Naive B cell (primary cell): Measurements from ENCODE around the gene KIR2DL3. TPM values are rescaled to one million over a fixed set of nuclear protein-coding genes. Genes with fewer than 3 reads are reported as not detected.
"Not testable (repeated sequence)": the region's sequence is repeated elsewhere in the genome, so short reads cannot be mapped to it uniquely, and the experiment has no call there.

ENCODE experiments used
- ATAC-seq, 2 donors: fragments of 150-1000 bp; cut with Tn5 transposase; 2 replicates each; pipeline ENCODE4 v1.10.0; 2021; ENCODE audit warnings: low read depth in 2 of 2, mild to moderate bottlenecking in 2 of 2, moderate library complexity in 2 of 2
- DNase-seq: peaks from one replicate; pipeline ENCODE4 v3.0.0; 2022
- H3K27ac Mint-ChIP-seq, 6 donors: one replicate each; pipeline ENCODE4 v1.8.0; 2020 to 2022; ENCODE audit warnings: mild to moderate bottlenecking in 6 of 6, mixed read lengths in 6 of 6, moderate library complexity in 5 of 6, inconsistent platforms in 2 of 6
- H3K27me3 Mint-ChIP-seq, 3 donors: one replicate each; pipeline ENCODE4 v1.8.0; 2021 to 2022; ENCODE audit warnings: mixed read lengths in 3 of 3, mild to moderate bottlenecking in 1 of 3
- H3K36me3 Mint-ChIP-seq, 2 donors: one replicate each; pipeline ENCODE4 v1.8.0; 2020 to 2022; ENCODE audit warnings: mixed read lengths in 2 of 2, inconsistent platforms in 1 of 2, mild to moderate bottlenecking in 1 of 2
- H3K4me1 Mint-ChIP-seq, 3 donors: one replicate each; pipeline ENCODE4 v1.8.0; 2020 to 2022; ENCODE audit warnings: mixed read lengths in 3 of 3, inconsistent platforms in 1 of 3, mild to moderate bottlenecking in 1 of 3, moderate library complexity in 1 of 3
- H3K4me3 Mint-ChIP-seq, 8 donors: one replicate each; pipeline ENCODE4 v1.8.0; 2020 to 2022; ENCODE audit warnings: mild to moderate bottlenecking in 8 of 8, mixed read lengths in 8 of 8, moderate library complexity in 8 of 8, inconsistent platforms in 2 of 8
- H3K9me3 Mint-ChIP-seq, 7 donors: one replicate each; pipeline ENCODE4 v1.8.0; 2020 to 2022; ENCODE audit warnings: mixed read lengths in 7 of 7, mild to moderate bottlenecking in 5 of 7, inconsistent platforms in 2 of 7, moderate library complexity in 1 of 7
- polyA plus RNA-seq, 6 donors: library from polyadenylated mRNA; unstranded; fragments of 300-500 nt; fragmentation: Illumina TruSeq; gene quantifications; one replicate each; pipeline ENCODE4 v1.2.3, GENCODE V29; 2021; ENCODE audit warnings: low read depth in 6 of 6

KIR2DL3 gene
- polyA plus RNA-seq, 6 donors from 2014 or later: not detected

GRCh38 chr19:54724644-54725043, 13.7 kb upstream of the KIR2DL3 start:
- Mint-ChIP-seq H3K27ac (no peak overlapping the region), H3K36me3 (peaks cover 5 to 6% of the 10 kb centered on the region in 2 donors), H3K9me3 (peaks cover 15 to 40% (median 26%) of the 10 kb centered on the region in 7 donors), H3K4me1 (no peaks in the 10 kb centered on the region), H3K27me3 (peaks cover 19 to 47% (median 30%) of the 10 kb centered on the region in 3 donors), H3K4me3 (no peak overlapping the region)
- DNase-seq: no peak
- ATAC-seq: no peak

- no peak overlapping the region for H3K4me3 Mint-ChIP-seq
Measured at GRCh38 chr19:54725321-54725720, 13.0 kb upstream of the KIR2DL3 start.

GRCh38 chr19:54727562-54727961, 10.8 kb upstream of the KIR2DL3 start:
- H3K9me3 Mint-ChIP-seq: peaks cover 5 to 14% (median 9%) of the 10 kb centered on the region in 7 donors
- H3K4me1 Mint-ChIP-seq: no peaks in the 10 kb centered on the region
- peaks cover 29 to 60% (median 41%) of the 10 kb centered on the region in 3 donors for H3K27me3 Mint-ChIP-seq
- no peak overlapping the region for H3K4me3 Mint-ChIP-seq
- DNase-seq: no peak
- no peak overlapping the region for H3K27ac Mint-ChIP-seq
- no peak for ATAC-seq
- peaks cover 5 to 6% of the 10 kb centered on the region in 2 donors for H3K36me3 Mint-ChIP-seq

More at GRCh38 chr19:54725321-54725720, 13.0 kb upstream of the KIR2DL3 start:
- H3K36me3 Mint-ChIP-seq: peaks cover 5 to 6% of the 10 kb centered on the region in 2 donors
- no peak overlapping the region for H3K27ac Mint-ChIP-seq
- no peak for ATAC-seq
- H3K9me3 Mint-ChIP-seq: peaks cover 15 to 34% (median 21%) of the 10 kb centered on the region in 7 donors
- DNase-seq: no peak
- H3K27me3 Mint-ChIP-seq: peaks cover 19 to 47% (median 30%) of the 10 kb centered on the region in 3 donors
- no peaks in the 10 kb centered on the region for H3K4me1 Mint-ChIP-seq

DNA sequence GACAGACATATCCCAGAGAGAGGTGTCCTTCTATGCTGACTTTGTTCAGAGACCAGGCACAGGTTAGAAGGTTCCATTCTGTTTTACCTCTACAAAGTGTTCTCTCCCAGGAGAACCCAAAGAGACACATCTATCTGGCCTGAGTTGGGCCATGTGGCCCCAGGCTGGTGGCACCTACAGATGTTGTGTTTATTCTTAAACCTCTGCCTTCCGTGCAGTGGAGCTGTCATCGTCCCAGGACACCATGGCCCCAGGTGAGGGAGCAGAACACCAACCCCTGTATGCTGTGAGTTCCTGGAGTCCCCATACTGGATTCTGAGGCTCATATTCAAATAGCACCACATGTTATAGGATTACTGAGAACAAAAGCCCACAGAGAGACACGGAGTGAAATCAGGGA, 10.1 kb upstream of the KIR2DL3 start:
- Mint-ChIP-seq H3K27me3 (peaks cover 32 to 65% (median 46%) of the 10 kb centered on the region in 3 donors), H3K9me3 (peaks cover 5 to 10% (median 8%) of the 10 kb centered on the region in 7 donors), H3K4me3 (peak overlapping the region in 1 of 8 donors; percentile 7), H3K4me1 (no peaks in the 10 kb centered on the region), H3K27ac (no peak overlapping the region), H3K36me3 (peaks cover 2 to 5% of the 10 kb centered on the region in 2 donors)
- DNase-seq (no peak), ATAC-seq (no peak)

- Mint-ChIP-seq H3K36me3 (peaks cover 0 to 5% of the 10 kb centered on the region in 2 donors), H3K9me3 (peaks cover 6 to 16% (median 8%) of the 10 kb centered on the region in 7 donors), H3K27ac (no peak overlapping the region), H3K4me1 (no peaks in the 10 kb centered on the region), H3K4me3 (no peak overlapping the region), H3K27me3 (peaks cover 32 to 70% (median 56%) of the 10 kb centered on the region in 3 donors)
- DNase-seq: no peak
- no peak for ATAC-seq
Measured at GRCh38 chr19:54729416-54730188, 8.7 kb upstream of the KIR2DL3 start.

DNA sequence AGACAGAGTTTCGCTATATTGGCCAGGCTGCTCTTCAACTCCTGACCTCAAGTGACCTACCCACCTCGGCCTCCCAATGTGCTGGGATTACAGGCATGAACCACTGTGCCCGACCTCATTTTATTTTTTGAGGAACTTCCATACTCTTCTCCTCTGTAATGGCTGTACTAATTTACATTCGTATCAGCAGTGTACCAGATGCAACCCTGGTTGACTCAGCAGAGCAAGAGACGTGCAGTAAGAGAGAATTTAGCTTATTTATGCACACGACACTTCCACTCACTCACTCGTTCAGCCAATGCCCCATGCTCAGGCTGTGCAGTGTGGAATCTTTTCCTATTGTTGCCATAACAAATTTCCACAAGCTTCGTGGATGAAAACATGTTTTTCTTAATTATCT, 7.1 kb upstream of the KIR2DL3 start:
- ATAC-seq (no peak), DNase-seq (no peak)
- Mint-ChIP-seq H3K4me3 (no peak overlapping the region), H3K9me3 (peaks cover 3 to 22% (median 8%) of the 10 kb centered on the region in 7 donors), H3K36me3 (peaks cover 4 to 5% of the 10 kb centered on the region in 2 donors), H3K4me1 (no peaks in the 10 kb centered on the region), H3K27me3 (peaks cover 35 to 64% (median 62%) of the 10 kb centered on the region in 3 donors), H3K27ac (no peak overlapping the region)

DNA sequence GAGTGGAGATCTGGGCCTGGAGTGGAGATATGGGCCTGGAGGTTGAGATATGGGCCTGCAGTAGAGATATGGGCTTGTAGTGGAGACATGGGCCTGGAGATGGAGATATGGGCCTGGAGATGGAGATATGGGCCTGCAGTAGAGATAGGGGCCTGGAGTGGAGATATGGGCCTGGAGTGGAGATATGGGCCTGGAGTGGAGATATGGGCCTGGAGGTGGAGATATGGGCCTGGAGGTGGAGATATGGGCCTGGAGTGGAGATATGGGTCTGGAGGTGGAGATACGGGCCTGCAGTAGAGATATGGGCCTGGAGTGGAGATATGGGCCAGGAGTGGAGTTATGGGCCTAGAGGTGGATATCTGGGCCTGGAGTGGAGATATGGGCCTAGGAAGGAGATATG, 402 bp downstream of the KIR2DL3 start:
- Mint-ChIP-seq H3K27ac (no peak overlapping the region), H3K36me3 (peaks cover 0 to 4% of the 10 kb centered on the region in 2 donors), H3K27me3 (peaks cover 9 to 58% (median 29%) of the 10 kb centered on the region in 3 donors), H3K4me1 (no peaks in the 10 kb centered on the region), H3K4me3 (peak overlapping the region in 1 of 8 donors; percentile 64), H3K9me3 (peaks cover 0 to 14% (median 2%) of the 10 kb centered on the region in 7 donors)
- no peak for ATAC-seq
- DNase-seq: no peak

DNA sequence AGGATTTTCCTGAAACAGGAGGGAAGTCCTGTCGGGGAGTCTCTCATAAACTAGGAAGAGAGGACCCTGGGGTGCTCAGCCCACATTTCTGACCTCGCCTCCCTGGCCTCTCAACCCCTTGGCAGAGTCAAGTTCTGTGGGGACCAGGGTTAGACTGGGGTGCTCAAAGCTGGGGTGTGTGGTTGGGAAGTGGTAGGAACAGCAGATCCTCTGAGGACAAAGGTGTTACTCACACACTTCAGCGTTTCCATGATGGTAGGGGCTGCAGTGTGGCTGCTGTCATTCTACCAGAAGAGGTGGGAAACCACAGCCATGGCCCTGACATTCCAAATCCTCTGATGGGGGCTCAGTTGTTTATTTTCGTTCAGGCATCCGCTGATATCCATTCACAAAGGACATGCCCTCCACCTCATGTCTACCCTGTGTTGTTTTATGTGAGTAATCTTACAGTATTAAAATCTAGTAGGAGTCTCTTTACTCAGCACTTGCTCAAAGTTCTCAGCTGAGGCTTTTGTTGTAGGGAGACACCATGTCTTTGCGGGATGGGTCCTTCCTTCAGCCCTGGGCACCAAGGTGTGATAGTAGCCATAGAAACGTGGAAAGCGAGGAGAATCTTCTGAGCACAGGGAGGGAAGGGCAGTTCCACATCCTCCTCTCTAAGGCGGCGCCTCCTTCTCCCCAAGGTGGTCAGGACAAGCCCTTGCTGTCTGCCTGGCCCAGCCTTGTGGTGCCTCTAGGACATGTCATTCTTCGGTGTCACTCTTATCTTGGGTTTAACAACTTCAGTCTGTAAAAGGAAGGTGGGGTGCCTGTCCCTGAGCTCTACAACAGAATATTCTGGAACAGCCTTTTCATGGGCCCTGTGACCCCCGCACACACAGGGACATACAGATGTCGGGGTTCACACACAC, 1.5 kb downstream of the KIR2DL3 start:
- H3K9me3 Mint-ChIP-seq: peaks cover 0 to 3% (median 0%) of the 10 kb centered on the region in 7 donors
- H3K27me3 Mint-ChIP-seq: peaks cover 9 to 58% (median 25%) of the 10 kb centered on the region in 3 donors
- no peak for DNase-seq
- H3K4me1 Mint-ChIP-seq: no peaks in the 10 kb centered on the region
- H3K27ac Mint-ChIP-seq: peak overlapping the region in 1 of 6 donors; percentile 86
- H3K36me3 Mint-ChIP-seq: peaks cover 0 to 4% of the 10 kb centered on the region in 2 donors
- ATAC-seq: no peak
- no peak overlapping the region for H3K4me3 Mint-ChIP-seq

GRCh38 chr19:54741950-54742349, 3.6 kb downstream of the KIR2DL3 start:
- DNase-seq, H3K4me1 Mint-ChIP-seq, H3K36me3 Mint-ChIP-seq, H3K9me3 Mint-ChIP-seq, ATAC-seq: not testable (repeated sequence)
- peaks cover 5 to 49% (median 18%) of the 10 kb centered on the region in 3 donors for H3K27me3 Mint-ChIP-seq
- peak overlapping the region in 1 of 6 donors; percentile 28 for H3K27ac Mint-ChIP-seq
- peak overlapping the region in 1 of 8 donors; percentile 53 for H3K4me3 Mint-ChIP-seq

- not testable (repeated sequence) for H3K9me3 Mint-ChIP-seq, H3K4me1 Mint-ChIP-seq, H3K4me3 Mint-ChIP-seq, ATAC-seq, DNase-seq, H3K36me3 Mint-ChIP-seq, H3K27ac Mint-ChIP-seq
- peaks cover 5 to 45% (median 23%) of the 10 kb centered on the region in 3 donors for H3K27me3 Mint-ChIP-seq
Measured at GRCh38 chr19:54744080-54744479, 5.8 kb downstream of the KIR2DL3 start.

DNA sequence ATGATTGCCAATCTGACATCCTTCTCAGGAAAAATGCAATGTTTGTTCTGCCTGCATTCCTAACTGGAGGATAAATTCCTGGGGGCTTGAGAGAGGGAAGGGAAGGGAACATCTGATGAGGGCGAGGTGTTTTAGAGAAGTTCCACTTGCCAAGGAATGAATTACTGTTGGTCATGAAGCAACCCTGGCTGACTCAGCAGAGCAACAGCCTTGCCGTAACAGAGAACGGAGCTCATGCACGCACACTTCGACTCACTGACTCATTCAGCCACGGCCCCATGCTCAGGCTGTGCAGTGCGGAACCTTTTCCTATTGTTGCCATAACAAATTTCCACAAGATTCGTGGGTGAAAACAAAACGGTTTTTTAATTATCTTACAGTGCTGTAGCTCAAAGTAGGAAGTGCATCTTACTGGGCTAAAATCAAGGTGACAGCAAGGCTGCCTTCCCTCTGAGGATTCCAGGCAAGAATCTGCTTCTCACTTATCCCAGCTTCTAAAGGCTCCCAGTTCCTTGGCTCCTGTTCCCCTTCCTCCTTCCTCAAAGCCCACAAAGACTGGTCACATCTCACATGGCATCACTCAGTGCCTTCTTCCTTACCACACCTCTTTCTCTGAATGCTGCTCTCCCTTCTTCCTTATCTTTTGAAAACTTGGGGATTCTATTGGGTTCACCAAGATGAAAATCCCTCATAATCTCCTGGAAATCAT, 9.5 kb downstream of the KIR2DL3 start:
- H3K36me3 Mint-ChIP-seq, DNase-seq, H3K9me3 Mint-ChIP-seq, H3K4me1 Mint-ChIP-seq, ATAC-seq, H3K4me3 Mint-ChIP-seq, H3K27ac Mint-ChIP-seq: not testable (repeated sequence)
- peaks cover 13 to 23% (median 20%) of the 10 kb centered on the region in 3 donors for H3K27me3 Mint-ChIP-seq

DNA sequence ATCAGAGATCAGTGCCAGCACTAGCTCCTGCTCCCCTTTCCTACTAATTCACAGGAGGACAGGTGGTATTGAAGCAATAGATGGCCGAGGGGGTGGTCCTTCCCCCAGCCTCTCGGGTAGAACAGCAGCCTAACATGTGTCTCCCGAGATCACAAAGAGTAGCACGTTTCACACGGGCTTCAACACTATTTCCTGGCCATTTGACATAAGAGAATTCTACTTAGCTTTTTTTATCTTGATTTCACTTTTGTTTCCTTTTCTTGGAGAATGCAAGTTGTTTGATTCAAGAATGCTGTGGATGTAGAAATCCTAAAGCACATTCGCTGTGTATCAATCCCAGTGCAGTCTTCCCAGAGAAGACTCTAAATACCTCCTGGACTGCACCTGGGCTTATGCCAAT, 12.0 kb downstream of the KIR2DL3 start:
- DNase-seq, H3K4me1 Mint-ChIP-seq, H3K27ac Mint-ChIP-seq, ATAC-seq, H3K4me3 Mint-ChIP-seq, H3K36me3 Mint-ChIP-seq, H3K9me3 Mint-ChIP-seq: not testable (repeated sequence)
- H3K27me3 Mint-ChIP-seq: peaks cover 7 to 16% (median 10%) of the 10 kb centered on the region in 3 donors
